GM19397 (cell line): Measurements from ENCODE around the gene CSF2RB.

Experiments
- ATAC-seq: cut with Tn5 transposase; IDR thresholded peaks from one replicate; pipeline ENCODE4 v1.9.1; 2021; ENCODE audit warnings: mild to moderate bottlenecking, moderate library complexity; ENCODE audit not compliant: unreplicated experiment

CSF2RB gene

GRCh38 chr22:36887162-36887561 lies 26.3 kb upstream of the CSF2RB start:
- no peak for ATAC-seq

GRCh38 chr22:36891646-36892045 lies 21.8 kb upstream of the CSF2RB start:
- no peak for ATAC-seq

- no peak for ATAC-seq
These were observed 21.1 kb upstream of the CSF2RB start for GRCh38 chr22:36892292-36892691.

- ATAC-seq = no peak
These were observed 20.2 kb upstream of the CSF2RB start for GRCh38 chr22:36893262-36893661.

GRCh38 chr22:36894266-36894665 lies 19.2 kb upstream of the CSF2RB start:
- ATAC-seq = no peak

GRCh38 chr22:36897611-36898010 lies 15.8 kb upstream of the CSF2RB start:
- no peak for ATAC-seq

GRCh38 chr22:36898690-36899089 lies 14.7 kb upstream of the CSF2RB start:
- no peak for ATAC-seq

- no peak for ATAC-seq
These were observed 13.9 kb upstream of the CSF2RB start for GRCh38 chr22:36899498-36899897.

- no peak for ATAC-seq
These were observed 13.2 kb upstream of the CSF2RB start for GRCh38 chr22:36900225-36900624.

GRCh38 chr22:36900880-36901279 lies 12.5 kb upstream of the CSF2RB start:
- no peak for ATAC-seq

GRCh38 chr22:36901411-36902142 lies 11.9 kb upstream of the CSF2RB start:
- peak; percentile 83 for ATAC-seq

- ATAC-seq = no peak
These were observed 11.1 kb upstream of the CSF2RB start for GRCh38 chr22:36902143-36902926.

- ATAC-seq = no peak
These were observed 9.1 kb upstream of the CSF2RB start for GRCh38 chr22:36904260-36904880.

GRCh38 chr22:36907253-36908195 lies 5.9 kb upstream of the CSF2RB start:
- ATAC-seq = no peak

- no peak for ATAC-seq
These were observed 3.0 kb upstream of the CSF2RB start for GRCh38 chr22:36910461-36910860.

- no peak for ATAC-seq
These were observed 1.4 kb upstream of the CSF2RB start for GRCh38 chr22:36911887-36912661.

- no peak for ATAC-seq
These were observed 568 bp upstream of the CSF2RB start for GRCh38 chr22:36912694-36913426.

GRCh38 chr22:36914390-36914752 lies 943 bp downstream of the CSF2RB start:
- no peak for ATAC-seq

- ATAC-seq = no peak
These were observed 2.6 kb downstream of the CSF2RB start for GRCh38 chr22:36916034-36916433.
